HG02840 (cell line): ENCODE data around the gene PUS3.

ENCODE experiments used
- ATAC-seq: cut with Tn5 transposase; IDR thresholded peaks from one replicate; pipeline ENCODE4 v1.9.1; 2021; ENCODE audit warnings: mild to moderate bottlenecking, moderate library complexity, moderate number of reproducible peaks; ENCODE audit not compliant: unreplicated experiment, low FRiP score

Gene PUS3

DNA sequence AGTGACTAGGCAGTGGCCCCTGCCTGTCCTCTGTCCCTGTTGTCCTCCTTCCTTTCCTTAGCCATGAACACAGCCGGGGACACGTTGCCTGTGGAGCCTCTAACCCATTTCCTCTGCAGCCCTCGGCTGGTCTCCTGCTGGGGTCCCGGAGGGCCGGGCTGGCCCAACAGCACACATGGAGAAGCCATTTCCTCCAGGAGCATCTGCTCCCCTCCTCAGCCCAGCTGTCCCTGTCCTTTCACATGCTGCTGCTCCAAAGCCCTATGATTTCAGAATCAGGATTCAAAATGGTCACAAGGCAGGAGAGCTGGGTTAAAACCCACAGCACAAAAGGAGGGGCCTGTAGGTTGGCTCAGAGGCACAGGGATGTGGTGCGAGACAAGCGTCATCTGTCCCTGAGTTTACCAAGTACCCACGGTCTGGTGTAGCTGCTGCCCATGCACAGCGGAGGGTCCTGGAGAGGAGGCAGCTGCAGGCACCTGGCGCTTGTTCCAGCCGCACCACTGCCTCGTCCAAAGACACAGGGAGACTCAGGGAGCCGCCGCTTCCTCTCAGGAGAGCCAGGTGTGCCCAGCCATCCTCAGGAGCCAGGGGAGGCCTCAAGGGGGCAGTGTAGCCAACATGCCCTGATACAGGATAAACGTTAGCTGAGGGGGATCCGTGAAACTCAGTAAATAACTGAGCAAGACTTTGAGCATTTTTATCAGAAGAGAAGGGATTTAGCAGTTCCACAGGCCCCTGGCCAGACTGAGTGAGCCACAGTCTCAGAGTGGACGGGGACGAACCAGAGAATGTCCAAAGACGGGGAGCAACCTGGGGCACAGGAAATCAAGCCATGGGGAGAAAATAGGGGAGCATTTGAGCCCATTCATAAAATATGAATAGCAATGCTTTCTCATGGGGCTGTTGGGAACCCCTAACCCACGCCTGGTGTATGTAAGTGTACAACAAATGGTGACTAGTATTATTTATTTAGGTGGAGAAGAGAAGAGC lies 38.9 kb upstream of the PUS3 start:
- no peak for ATAC-seq

GRCh38 chr11:125941267-125941618 lies 38.2 kb upstream of the PUS3 start:
- no peak for ATAC-seq

DNA sequence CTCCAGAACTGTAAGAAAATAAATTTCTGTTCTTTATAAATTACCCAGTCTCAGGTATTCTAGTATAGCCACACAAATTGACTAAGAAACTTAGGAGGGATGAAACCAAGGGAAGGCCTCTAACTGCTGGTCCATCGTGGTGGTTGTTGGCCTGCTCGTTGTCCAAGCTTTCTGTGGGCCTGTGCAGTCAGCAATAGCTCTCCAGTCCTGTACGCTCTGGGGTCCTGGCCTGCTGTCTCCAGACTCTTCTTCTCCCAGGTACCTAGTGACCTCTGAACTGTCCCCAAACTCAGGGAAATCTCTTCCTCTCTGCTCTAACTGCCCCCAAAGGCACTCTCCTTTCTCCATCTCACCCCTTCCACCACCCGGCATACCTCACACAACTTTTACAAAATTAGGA lies 37.1 kb upstream of the PUS3 start:
- ATAC-seq: no peak

GRCh38 chr11:125939081-125939521 lies 36.1 kb upstream of the PUS3 start:
- no peak for ATAC-seq

DNA sequence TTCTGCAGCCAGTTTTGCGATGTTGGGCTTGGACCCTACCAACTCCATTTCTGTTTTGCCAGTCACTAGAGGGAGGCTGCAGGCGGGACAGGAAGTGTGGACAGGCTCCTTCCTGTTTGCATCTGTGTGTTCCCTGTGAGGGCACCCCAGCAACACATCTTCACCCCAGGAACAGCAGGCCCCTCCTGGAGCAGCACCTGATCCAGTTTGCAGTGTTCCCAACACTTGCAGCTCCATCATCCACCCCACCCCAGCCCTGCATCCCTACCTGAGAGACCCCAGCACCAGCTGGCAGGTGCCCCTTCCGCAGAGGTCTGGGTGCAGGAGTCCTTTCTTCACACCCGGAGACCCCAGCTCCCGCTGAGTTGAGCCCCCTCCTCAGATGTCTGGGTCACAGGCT lies 35.4 kb upstream of the PUS3 start:
- ATAC-seq: no peak

- ATAC-seq: no peak
Measured at GRCh38 chr11:125935618-125936199, 32.7 kb upstream of the PUS3 start.

DNA sequence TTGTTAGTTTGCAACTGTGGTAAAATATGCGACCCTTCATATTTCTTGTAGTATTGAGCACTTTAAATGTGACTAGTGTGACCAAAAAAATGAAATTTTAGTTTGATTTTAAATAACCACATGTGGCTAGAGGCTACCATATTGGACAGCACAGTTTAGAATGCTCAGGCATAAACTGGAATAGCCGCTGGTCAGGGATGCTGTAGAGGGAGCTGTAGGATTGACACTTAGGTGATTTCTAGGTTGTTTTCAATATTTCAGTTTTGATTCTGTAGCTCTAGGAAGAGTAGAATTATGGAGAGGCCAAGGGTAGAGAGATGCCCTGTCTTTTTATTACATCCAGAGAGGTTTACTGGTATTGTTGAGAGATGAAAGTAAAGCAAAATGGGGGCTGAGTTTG lies 32.0 kb upstream of the PUS3 start:
- ATAC-seq: no peak

DNA sequence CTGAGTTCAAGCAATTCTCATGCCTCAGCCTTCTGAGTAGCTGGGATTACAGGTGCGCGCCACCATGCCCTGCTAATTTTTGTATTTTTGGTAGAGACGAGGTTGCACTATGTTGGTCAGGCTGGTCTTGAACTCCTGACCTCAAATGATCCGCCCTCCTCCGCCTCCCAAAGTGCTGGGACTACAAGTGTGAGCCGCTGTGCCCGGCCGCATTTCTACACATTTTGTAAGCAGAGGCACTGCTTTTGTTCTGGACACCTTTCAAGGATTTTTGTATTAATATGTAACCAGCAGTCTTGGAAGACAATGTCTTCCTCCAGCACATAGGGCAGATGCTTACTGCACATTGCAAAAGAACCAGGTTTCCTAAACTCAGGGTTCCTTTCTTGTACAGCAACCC lies 31.5 kb upstream of the PUS3 start:
- no peak for ATAC-seq

- ATAC-seq: no peak
Measured at GRCh38 chr11:125933030-125933813, 30.2 kb upstream of the PUS3 start.

DNA sequence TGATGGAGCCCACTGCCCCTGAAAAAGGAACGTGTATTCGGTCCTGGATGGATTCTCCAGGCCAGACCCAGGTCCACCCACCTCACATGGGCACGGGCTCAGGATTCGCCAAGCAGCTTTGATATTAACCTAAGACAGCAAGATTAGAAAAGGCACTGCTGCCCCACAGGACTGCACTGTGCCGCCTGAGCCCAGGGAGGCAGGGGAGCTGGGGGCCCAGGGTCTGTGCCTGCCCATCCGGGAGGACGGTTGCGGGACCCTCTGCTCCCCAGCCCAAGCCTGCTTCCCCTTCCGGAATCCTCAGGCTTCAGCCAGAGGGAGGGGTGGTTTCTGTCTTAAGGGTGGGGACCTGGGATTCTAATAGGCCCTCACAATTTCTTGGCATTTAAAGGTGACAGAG lies 29.3 kb upstream of the PUS3 start:
- ATAC-seq: no peak

DNA sequence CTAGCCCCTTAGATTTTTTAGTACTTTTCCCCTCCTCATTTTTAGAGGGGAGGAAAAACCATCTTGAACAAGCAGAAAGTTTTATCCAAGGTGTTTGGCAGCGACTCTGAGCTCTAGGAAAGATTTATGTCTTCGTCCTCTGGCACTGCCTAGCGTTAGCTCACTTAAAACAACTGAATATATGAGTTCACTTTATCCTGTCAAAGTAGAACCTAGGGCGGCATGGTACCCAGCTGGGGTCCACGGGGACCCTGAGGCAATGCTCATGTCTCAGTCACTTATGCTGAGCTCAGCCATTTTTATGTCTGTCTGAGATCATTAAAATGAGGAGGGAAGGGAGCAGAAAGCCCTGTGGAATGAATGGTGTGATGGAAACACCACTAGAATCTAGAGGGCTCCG lies 28.7 kb upstream of the PUS3 start:
- ATAC-seq: no peak

- ATAC-seq: no peak
Measured at GRCh38 chr11:125931116-125931515, 28.1 kb upstream of the PUS3 start.

DNA sequence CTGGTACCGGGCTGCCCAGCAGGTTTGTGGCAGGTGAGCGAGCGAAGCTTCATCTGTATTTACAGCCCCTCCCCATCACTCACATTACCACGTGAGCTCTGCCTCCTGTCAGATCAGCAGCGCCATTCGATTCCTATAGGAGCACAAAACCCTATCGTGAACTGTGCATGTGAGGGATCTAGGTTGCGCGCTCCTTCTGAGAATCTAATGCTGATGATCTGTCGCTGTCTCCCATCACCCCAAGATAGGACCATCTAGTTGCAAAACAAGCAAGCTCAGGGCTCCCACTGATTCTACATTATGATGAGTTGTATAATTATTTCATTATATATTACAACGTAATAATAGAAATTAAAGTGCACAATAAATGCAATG lies 27.1 kb upstream of the PUS3 start:
- no peak for ATAC-seq

GRCh38 chr11:125929445-125930075 lies 26.6 kb upstream of the PUS3 start:
- no peak for ATAC-seq

- ATAC-seq: no peak
Measured at GRCh38 chr11:125926682-125927081, 23.7 kb upstream of the PUS3 start.

GRCh38 chr11:125925804-125926203 lies 22.8 kb upstream of the PUS3 start:
- ATAC-seq: no peak

DNA sequence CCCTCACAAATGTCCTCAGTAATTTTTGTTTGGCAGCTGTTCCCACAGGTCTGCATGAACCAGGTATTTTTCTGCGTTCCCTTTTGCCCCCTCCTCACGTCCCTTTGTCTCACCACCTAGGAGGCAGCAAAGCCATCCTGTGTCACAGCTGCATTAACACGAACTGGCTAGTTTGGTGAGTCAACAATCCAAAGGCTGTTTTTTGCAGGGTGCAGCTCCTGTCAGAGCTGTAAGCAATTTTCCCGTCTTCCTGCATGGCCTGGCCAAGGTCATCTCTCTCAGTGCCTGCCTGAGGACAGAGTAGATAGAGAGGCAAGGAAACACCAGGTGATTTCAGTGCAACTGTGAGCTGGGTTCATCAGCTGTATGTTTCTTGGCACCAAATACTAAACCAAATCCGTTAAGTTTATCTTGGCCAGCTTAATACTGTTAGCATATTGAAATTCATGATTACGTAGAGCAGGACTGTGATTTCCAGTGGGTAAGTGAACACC lies 22.3 kb upstream of the PUS3 start:
- no peak for ATAC-seq

GRCh38 chr11:125924384-125925007 lies 21.5 kb upstream of the PUS3 start:
- ATAC-seq: no peak

DNA sequence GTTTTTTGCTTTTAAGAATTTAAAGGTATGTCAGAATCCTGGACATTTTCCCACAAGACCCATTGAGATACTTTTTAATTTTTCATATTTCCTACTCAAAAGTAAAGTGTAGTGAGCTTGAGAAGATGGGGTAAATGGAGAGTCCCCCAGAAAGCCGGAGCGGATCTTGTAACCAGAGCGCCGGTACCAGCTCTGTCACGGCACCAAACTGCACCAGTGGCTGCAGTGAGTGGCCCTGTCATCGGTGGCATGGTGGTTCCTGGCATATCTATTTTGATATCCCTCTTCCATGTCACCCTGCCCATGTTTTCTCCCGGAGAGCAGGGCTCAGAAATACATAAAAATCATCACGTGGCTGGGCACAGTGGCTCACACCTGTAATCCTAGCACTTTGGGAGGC lies 20.6 kb upstream of the PUS3 start:
- ATAC-seq: no peak

- ATAC-seq: no peak
Measured at GRCh38 chr11:125923012-125923579, 20.1 kb upstream of the PUS3 start.
